ENCODE data around the gene DCANP1. TPM values are rescaled to one million over a fixed set of nuclear protein-coding genes. Genes with fewer than 3 reads are reported as not detected.

The DCANP1 gene
- total and polyA plus RNA-seq, 11 donors, result 0.11 TPM; not detected in 10

DNA sequence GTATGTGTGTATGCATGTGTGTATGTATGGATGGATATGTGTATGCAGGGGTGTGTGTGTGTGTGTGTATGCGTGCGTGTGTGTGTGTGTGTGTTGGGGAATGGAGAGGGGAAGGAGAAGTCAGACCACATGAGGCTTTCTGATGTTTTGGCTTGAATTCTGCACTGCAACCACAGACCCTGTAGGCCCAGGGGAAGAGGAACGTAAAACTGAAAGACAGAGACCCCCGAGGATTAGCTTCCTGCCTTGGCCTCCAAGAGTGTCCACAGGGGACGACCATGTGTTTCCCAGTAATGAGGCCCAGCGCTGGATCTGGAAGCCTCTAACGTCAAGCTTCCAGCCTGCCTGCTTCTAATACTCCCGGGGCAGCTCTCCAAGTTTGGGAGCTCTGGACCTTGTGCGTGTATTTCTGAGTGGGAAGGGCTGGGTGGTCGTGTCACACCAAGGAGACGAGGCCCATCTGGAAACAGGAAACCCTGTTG, 5.8 kb downstream of the DCANP1 start:
- Histone ChIP-seq H3K9me3 (no peaks in the 10 kb centered on the region), H3K27ac (peak overlapping the region in 1 of 12 donors; percentile 21), H3K4me1 (peaks cover 0 to 64% (median 10%) of the 10 kb centered on the region in 12 donors), H3K27me3 (no peaks in the 10 kb centered on the region), H3K36me3 (no peaks in the 10 kb centered on the region), H3K4me3 (no peak overlapping the region)
- TF ChIP-seq POLR2A (IDR thresholded peaks at IDR 0.05), result no peak
- TF ChIP-seq CTCF (IDR thresholded peaks at IDR 0.05), result no peak
- no peak for ATAC-seq
- WGBS, 4 donors, result 35 to 51% (median 44%) methylated on average over 11 of the region's 11 CpGs
- peak in 1 of 5 donors; percentile 19 for DNase-seq
- intact Hi-C loops (cut with DNase I), result loop anchor here in 1 of 10 donors (2.0 kb wide), 1 partner anchor 51 kb away; no protein-coding TSS in a partner anchor

- Histone ChIP-seq H3K4me3 (no peak overlapping the region), H3K36me3 (no peaks in the 10 kb centered on the region), H3K27me3 (no peaks in the 10 kb centered on the region), H3K9me3 (no peaks in the 10 kb centered on the region), H3K27ac (no peak overlapping the region), H3K4me1 (peaks cover 0 to 66% (median 10%) of the 10 kb centered on the region in 12 donors)
- intact Hi-C loops (cut with DNase I), result loop anchor here in 1 of 10 donors (2.0 kb wide), 1 partner anchor 50 kb away; no protein-coding TSS in a partner anchor
- peak in 1 of 5 donors; percentile 1 for DNase-seq
- 68 to 73% (median 72%) methylated on average over 6 of the region's 6 CpGs for WGBS, 4 donors
- TF ChIP-seq POLR2A (IDR thresholded peaks at IDR 0.05) (no peak), CTCF (IDR thresholded peaks at IDR 0.05) (no peak)
- ATAC-seq, result no peak
Measured at GRCh38 chr5:135440916-135441315, 6.2 kb downstream of the DCANP1 start.

- Histone ChIP-seq H3K36me3 (no peaks in the 10 kb centered on the region), H3K27me3 (no peaks in the 10 kb centered on the region), H3K4me1 (peaks cover 0 to 71% (median 10%) of the 10 kb centered on the region in 12 donors), H3K4me3 (no peak overlapping the region), H3K27ac (no peak overlapping the region), H3K9me3 (no peaks in the 10 kb centered on the region)
- intact Hi-C loops (cut with DNase I), result loop anchor here in 1 of 10 donors (2.0 kb wide), 1 partner anchor 49 kb away; no protein-coding TSS in a partner anchor
- no peak for TF ChIP-seq CTCF (IDR thresholded peaks at IDR 0.05)
- TF ChIP-seq POLR2A (IDR thresholded peaks at IDR 0.05), result no peak
- DNase-seq (peak in 2 of 5 donors; percentile 1 to 8), ATAC-seq (no peak)
- 65 to 78% (median 77%) methylated on average over 9 to 11 of the region's 11 CpGs for WGBS, 4 donors
Measured at GRCh38 chr5:135439231-135440205, 7.6 kb downstream of the DCANP1 start.

- peaks cover 0 to 75% (median 14%) of the 10 kb centered on the region in 12 donors for H3K4me1 ChIP-seq
- TF ChIP-seq CTCF (IDR thresholded peaks at IDR 0.05) (no peak), POLR2A (IDR thresholded peaks at IDR 0.05) (no peak)
- 77 to 90% (median 83%) methylated on average over 10 of the region's 10 CpGs for WGBS, 4 donors
- no peak for DNase-seq
- peak overlapping the region in 2 of 12 donors; percentile 39 to 87 for H3K27ac ChIP-seq
- H3K36me3 ChIP-seq, result no peaks in the 10 kb centered on the region
- intact Hi-C loops (cut with DNase I), result no loop called here
- H3K9me3 ChIP-seq, result no peaks in the 10 kb centered on the region
- no peak overlapping the region for H3K4me3 ChIP-seq
- H3K27me3 ChIP-seq, result no peaks in the 10 kb centered on the region
- no peak for ATAC-seq
Measured at GRCh38 chr5:135438636-135439221, 8.4 kb downstream of the DCANP1 start.

All from heart left ventricle (tissue), 16 donors.